ENCODE measurements around the gene CKLF.

The CKLF gene

DNA sequence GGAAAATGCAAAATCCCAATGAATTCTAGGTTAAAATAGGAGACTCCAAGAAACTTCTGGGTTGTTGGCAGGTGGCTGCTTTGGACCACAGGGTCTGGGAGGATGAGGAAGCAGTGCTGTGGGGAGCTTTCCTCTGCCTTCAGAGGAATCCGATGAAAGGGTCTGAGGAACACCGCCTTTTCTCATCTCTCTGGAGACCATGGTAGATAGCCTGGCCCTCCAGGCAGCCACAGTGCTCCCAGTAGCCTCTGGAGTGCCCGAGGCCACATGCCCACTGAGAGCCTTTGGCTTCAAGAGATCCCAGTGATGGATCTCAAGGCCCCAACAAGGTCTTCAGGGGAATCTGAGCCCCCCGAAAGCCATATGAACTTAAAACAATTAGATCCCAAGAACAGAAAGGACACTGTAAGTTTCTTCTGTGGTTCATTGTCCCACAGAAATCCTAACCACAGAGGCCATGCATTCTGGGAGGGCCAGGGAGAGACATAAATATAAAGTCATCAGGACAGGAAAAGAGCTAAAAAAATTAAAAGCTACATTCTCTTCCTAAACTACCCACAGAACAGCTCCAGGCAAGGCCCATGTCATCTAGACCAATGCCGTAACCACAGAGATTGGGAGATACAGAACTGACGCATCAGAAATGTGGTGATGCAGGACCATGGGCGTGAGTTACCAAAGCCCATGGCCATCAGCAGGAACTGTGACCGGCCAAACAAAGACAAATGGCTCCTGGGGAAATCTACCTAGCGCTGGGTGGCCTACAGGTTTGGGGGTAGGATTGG lies 26.8 kb upstream of the CKLF start:
- no peak overlapping the region for H3K27ac ChIP-seq

DNA sequence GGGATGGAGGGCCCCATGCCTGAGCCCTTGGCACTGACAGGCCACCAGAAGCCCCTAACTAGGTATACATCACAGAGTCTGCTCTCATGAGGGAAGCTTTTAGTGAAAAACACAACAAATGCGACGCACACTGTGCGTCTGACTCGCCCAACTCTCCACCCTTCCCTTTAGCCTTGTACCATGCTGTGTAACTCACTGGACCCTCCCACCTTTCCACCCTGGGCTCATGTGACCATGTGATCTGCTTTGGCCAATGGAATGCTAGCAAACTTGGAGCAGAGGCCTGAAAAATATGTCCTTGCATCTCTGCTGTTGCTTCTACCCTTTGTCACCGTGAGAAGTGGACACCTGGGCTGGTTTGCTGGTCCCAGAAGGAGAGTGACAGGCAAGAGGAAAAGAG lies 24.1 kb upstream of the CKLF start:
- TF ChIP-seq, protein P1, sequence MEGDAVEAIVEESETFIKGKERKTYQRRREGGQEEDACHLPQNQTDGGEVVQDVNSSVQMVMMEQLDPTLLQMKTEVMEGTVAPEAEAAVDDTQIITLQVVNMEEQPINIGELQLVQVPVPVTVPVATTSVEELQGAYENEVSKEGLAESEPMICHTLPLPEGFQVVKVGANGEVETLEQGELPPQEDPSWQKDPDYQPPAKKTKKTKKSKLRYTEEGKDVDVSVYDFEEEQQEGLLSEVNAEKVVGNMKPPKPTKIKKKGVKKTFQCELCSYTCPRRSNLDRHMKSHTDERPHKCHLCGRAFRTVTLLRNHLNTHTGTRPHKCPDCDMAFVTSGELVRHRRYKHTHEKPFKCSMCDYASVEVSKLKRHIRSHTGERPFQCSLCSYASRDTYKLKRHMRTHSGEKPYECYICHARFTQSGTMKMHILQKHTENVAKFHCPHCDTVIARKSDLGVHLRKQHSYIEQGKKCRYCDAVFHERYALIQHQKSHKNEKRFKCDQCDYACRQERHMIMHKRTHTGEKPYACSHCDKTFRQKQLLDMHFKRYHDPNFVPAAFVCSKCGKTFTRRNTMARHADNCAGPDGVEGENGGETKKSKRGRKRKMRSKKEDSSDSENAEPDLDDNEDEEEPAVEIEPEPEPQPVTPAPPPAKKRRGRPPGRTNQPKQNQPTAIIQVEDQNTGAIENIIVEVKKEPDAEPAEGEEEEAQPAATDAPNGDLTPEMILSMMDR (conservative IDR thresholded peaks at IDR 0.05), result no peak
- no peak for TF ChIP-seq ZFX (IDR thresholded peaks at IDR 0.05)
- no peak overlapping the region for H3K27ac ChIP-seq

More for the DNA sequence above, 26.8 kb upstream of the CKLF start:
- TF ChIP-seq, protein P1 (conservative IDR thresholded peaks at IDR 0.05), result no peak
- TF ChIP-seq ZFX (IDR thresholded peaks at IDR 0.05), result no peak

DNA sequence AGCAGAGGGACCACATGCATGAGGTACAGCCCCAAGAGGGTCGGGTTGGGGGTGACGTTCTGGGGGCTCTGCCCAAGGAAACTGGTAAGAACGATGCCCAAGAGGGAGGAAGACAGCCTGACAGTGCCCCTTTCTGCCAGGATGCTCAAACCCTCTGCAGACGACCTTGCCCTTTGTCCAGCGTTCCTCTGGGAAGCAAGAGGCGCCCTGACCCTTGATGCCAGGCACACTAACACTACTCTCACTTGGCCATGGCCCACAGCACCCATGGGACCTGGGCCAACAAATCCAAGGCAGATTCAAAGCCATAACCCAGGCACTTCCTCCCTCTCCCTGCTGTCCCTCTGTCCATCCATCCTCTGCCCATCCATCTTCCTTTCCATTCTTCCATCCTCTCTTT lies 22.9 kb upstream of the CKLF start:
- TF ChIP-seq, protein P1 (conservative IDR thresholded peaks at IDR 0.05), result no peak
- no peak for TF ChIP-seq ZFX (IDR thresholded peaks at IDR 0.05)
- no peak overlapping the region for H3K27ac ChIP-seq

DNA sequence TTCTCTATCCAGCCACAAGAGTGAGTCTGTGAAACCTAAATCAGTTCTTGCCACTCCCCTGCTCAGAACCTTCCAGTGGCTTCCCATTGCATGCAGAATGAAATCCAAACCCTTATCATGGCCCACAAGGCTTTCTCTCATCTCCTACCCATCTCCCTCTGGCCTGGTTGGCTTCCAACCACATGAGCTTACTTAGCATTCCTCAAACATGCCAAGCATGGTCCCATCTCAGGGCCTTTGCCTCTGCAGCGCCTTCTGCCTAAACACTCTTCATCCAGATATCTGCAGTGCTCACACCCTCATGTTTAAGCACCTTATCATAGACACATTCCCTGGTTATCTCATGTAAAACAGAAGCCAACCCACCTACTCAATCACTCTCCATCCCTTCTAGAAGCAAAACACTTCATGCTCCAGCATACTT lies 18.0 kb upstream of the CKLF start:
- no peak overlapping the region for H3K27ac ChIP-seq
- no peak for TF ChIP-seq ZFX (IDR thresholded peaks at IDR 0.05)
- TF ChIP-seq, protein P1 (conservative IDR thresholded peaks at IDR 0.05), result no peak

DNA sequence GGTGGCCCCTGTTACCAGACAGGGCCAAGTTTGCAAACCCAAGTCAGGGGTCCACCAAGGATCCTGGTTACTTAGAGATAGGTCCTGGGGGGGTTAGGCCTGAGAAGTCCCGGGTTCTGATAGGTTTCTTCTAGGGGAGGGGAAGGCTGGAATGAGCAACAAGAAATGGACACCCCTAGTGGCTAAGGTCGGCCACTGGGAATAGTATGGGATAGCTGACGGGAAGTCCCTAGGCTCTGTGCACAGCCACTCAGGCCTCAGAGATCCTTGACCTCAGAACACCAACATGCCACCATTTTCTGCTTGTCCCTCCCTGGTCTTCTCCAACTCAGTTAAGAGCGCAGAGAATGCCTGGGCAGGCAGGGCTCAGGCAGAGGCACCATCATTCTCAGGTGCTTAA lies 15.9 kb upstream of the CKLF start:
- no peak for TF ChIP-seq ZFX (IDR thresholded peaks at IDR 0.05)
- TF ChIP-seq, protein P1 (conservative IDR thresholded peaks at IDR 0.05), result no peak
- no peak overlapping the region for H3K27ac ChIP-seq

DNA sequence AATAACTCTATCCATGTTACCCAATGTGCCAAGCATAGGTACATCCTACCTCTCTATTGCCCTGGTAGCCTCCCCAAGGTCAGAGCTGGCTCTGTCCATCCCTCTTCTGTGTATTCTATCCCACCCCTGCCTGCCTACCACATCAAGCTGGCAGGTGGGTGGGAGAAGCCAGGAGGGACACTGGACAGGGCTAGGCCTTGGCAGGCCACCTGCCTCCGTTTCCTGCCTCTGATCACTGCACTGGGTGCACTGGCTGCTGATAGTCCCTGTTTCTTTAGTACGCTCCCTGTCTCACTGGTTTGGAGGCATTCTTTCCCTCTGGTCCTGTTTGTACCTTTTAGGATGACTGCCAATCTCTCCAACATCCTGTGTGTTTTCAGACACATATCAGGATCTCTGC lies 15.1 kb upstream of the CKLF start:
- TF ChIP-seq, protein P1 (conservative IDR thresholded peaks at IDR 0.05), result no peak
- no peak overlapping the region for H3K27ac ChIP-seq

DNA sequence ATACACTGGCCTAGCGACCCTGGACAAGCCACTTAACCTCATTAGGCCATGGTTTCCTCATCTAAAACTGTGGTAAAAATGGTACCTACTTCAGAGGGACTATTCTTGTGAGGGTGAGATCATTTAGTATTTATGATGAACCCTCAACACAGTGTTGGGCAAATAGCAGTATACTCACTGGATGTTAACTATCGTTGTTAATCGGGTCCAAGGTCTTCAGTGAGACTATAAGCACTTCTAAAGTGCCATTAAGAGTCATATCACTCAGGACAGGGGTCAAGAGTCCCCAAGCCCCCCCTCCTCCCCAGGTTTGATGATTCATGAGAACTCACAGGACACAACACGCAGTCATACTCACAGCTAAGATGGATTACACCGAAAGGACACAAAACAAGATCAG lies 13.5 kb upstream of the CKLF start:
- no peak for TF ChIP-seq ZFX (IDR thresholded peaks at IDR 0.05)
- TF ChIP-seq, protein P1 (conservative IDR thresholded peaks at IDR 0.05), result no peak
- no peak overlapping the region for H3K27ac ChIP-seq
